Tibial artery (tissue), 4 donors: ENCODE results near the gene SYNPO.

Source experiments
- DNase-seq, 2 donors: peaks; one replicate each; pipeline ENCODE4 v3.0.0-alpha.2; 2019
- H3K27ac ChIP-seq, 2 donors: fragments of 200-600 bp; sonication (generic) in 1 of 2; 1 replicate in 1 of 2; 2 replicates in 1 of 2; pipeline ENCODE4 v1.5.1; 2018 to 2019; ENCODE audit warnings: mild to moderate bottlenecking in 1 of 2
- H3K27me3 ChIP-seq, 2 donors: fragments of 200-600 bp; sonication (generic) in 1 of 2; one replicate each; pipeline versions ENCODE4 v1.5.1 to v1.6.0; 2016 to 2019
- H3K36me3 ChIP-seq, 3 donors: fragments of 200-600 bp; sonication (generic) in 2 of 3; one replicate each; pipeline ENCODE4 v1.5.1; 2016 to 2019; ENCODE audit warnings: mild to moderate bottlenecking in 2 of 3
- H3K4me1 ChIP-seq, 4 donors: fragments of 200-600 bp; sonication (generic) in 2 of 4; 1 replicate in 3 of 4; 2 replicates in 1 of 4; pipeline ENCODE4 v1.5.1; 2016 to 2019
- H3K4me3 ChIP-seq, 2 donors: fragments of 200-600 bp; sonication (generic) in 1 of 2; 1 replicate in 1 of 2; 2 replicates in 1 of 2; pipeline ENCODE4 v1.5.1; 2018 to 2019; ENCODE audit warnings: mild to moderate bottlenecking in 2 of 2
- H3K9me3 ChIP-seq, 3 donors: fragments of 200-600 bp; sonication (generic) in 1 of 3; one replicate each; pipeline ENCODE4 v1.5.1; 2016 to 2019
- CTCF ChIP-seq, 2 experiments: fragments of 200-600 bp in 1 of 2; fragments of 450-650 bp in 1 of 2; IDR thresholded peaks; one replicate each; pipeline ENCODE4 v1.5.1; 2017 to 2019; ENCODE audit warnings: antibody characterized with exemption in 2 of 2, mild to moderate bottlenecking in 1 of 2, moderate library complexity in 1 of 2
- intact Hi-C: fragments of 100-400 bp; cut with DNase I; formaldehyde crosslinking; loops from one replicate; pipeline ENCODE4 v1.15.0; 2023; ENCODE audit warnings: low total_unique reads

SYNPO gene

GRCh38 chr5:150625831-150626746 lies 14.4 kb upstream of the SYNPO start:
- Histone ChIP-seq H3K9me3 (no peaks in the 10 kb centered on the region), H3K27ac (peak overlapping the region; percentile 99 to 100), H3K27me3 (no peaks in the 10 kb centered on the region), H3K36me3 (no peaks in the 10 kb centered on the region), H3K4me3 (peak overlapping the region; percentile 97 to 100), H3K4me1 (peaks cover 0 to 70% (median 61%) of the 10 kb centered on the region in 4 donors)
- intact Hi-C loops = no loop called here
- DNase-seq = peak in 1 of 2 donors; percentile 70
- no peak for TF ChIP-seq CTCF (IDR thresholded peaks at IDR 0.05)

- Histone ChIP-seq H3K4me1 (peaks cover 0 to 78% (median 68%) of the 10 kb centered on the region in 4 donors), H3K4me3 (peak overlapping the region; percentile 97 to 100), H3K36me3 (no peaks in the 10 kb centered on the region), H3K27ac (peak overlapping the region; percentile 99 to 100), H3K27me3 (no peaks in the 10 kb centered on the region), H3K9me3 (no peaks in the 10 kb centered on the region)
- intact Hi-C loops = no loop called here
- DNase-seq = peak; percentile 59 to 90
- TF ChIP-seq CTCF (IDR thresholded peaks at IDR 0.05) = no peak
These were observed 13.6 kb upstream of the SYNPO start for GRCh38 chr5:150626853-150627276.

GRCh38 chr5:150627731-150628545 lies 12.5 kb upstream of the SYNPO start:
- Histone ChIP-seq H3K36me3 (no peaks in the 10 kb centered on the region), H3K27ac (peak overlapping the region; percentile 99 to 100), H3K27me3 (no peaks in the 10 kb centered on the region), H3K4me3 (peak overlapping the region; percentile 97 to 100), H3K4me1 (peaks cover 0 to 89% (median 79%) of the 10 kb centered on the region in 4 donors), H3K9me3 (no peaks in the 10 kb centered on the region)
- peak in 1 of 2 donors; percentile 69 for DNase-seq
- intact Hi-C loops = no loop called here
- TF ChIP-seq CTCF (IDR thresholded peaks at IDR 0.05) = no peak

GRCh38 chr5:150628936-150629485 lies 11.4 kb upstream of the SYNPO start:
- Histone ChIP-seq H3K36me3 (no peaks in the 10 kb centered on the region), H3K27me3 (no peaks in the 10 kb centered on the region), H3K4me3 (peak overlapping the region in 1 of 2 donors; percentile 100), H3K4me1 (peaks cover 0 to 86% (median 78%) of the 10 kb centered on the region in 4 donors), H3K9me3 (no peaks in the 10 kb centered on the region), H3K27ac (peak overlapping the region; percentile 99 to 100)
- TF ChIP-seq CTCF (IDR thresholded peaks at IDR 0.05) = no peak
- intact Hi-C loops = no loop called here
- no peak for DNase-seq

- peak overlapping the region; percentile 99 to 100 for H3K27ac ChIP-seq
- H3K4me1 ChIP-seq = peaks cover 0 to 88% (median 80%) of the 10 kb centered on the region in 4 donors
These were observed 10.4 kb upstream of the SYNPO start for GRCh38 chr5:150630016-150630415.

More at GRCh38 chr5:150630016-150630415, 10.4 kb upstream of the SYNPO start:
- no peak for TF ChIP-seq CTCF (IDR thresholded peaks at IDR 0.05)
- intact Hi-C loops = no loop called here
- Histone ChIP-seq H3K9me3 (no peaks in the 10 kb centered on the region), H3K36me3 (no peaks in the 10 kb centered on the region), H3K27me3 (no peaks in the 10 kb centered on the region), H3K4me3 (no peak overlapping the region)
- no peak for DNase-seq
